ENCODE results near the gene ARHGEF2. TPM values are rescaled to one million over a fixed set of nuclear protein-coding genes. Genes with fewer than 3 reads are reported as not detected.

ARHGEF2 gene
- total and polyA plus RNA-seq, 4 donors: 58.3 to 217 (median 117) TPM

- Histone ChIP-seq H3K4me1 (ENCODE audit: control insufficient read depth in 1 of 2, insufficient read depth in 2 of 2, low read length in 2 of 2) (peaks cover 0 to 16% of the 10 kb centered on the region in 2 donors), H3K27me3 (ENCODE audit: control insufficient read depth in 1 of 2, insufficient read depth in 2 of 2, low read length in 1 of 2) (no peaks in the 10 kb centered on the region), H3K36me3 (ENCODE audit: control insufficient read depth in 1 of 2, insufficient read depth in 2 of 2, low read length in 1 of 2) (no peaks in the 10 kb centered on the region), H3K27ac (ENCODE audit: low read depth in 1 of 2, low read length in 2 of 2) (peak overlapping the region; percentile 73 to 83), H3K9me3 (ENCODE audit: control insufficient read depth, low read length) (no peaks in the 10 kb centered on the region), H3K4me3 (ENCODE audit: low read length in 2 of 2) (no peak overlapping the region)
- ATAC-seq (ENCODE audit: low FRiP score) (peak; percentile 67), DNase-seq (peak; percentile 82 to 86)
- intact Hi-C loops (cut with DNase I): no loop called here
- WGBS, 2 donors: 12% methylated on average over 4 of the region's 4 CpGs
Observed at GRCh38 chr1:155983191-155984024, 5.1 kb upstream of the ARHGEF2 start.

- H3K27me3 ChIP-seq (ENCODE audit: control insufficient read depth in 1 of 2, insufficient read depth in 2 of 2, low read length in 1 of 2): no peaks in the 10 kb centered on the region
- peaks cover 0 to 16% of the 10 kb centered on the region in 2 donors for H3K4me1 ChIP-seq (ENCODE audit: control insufficient read depth in 1 of 2, insufficient read depth in 2 of 2, low read length in 2 of 2)
- intact Hi-C loops (cut with DNase I): no loop called here
- peak overlapping the region; percentile 38 to 73 for H3K27ac ChIP-seq (ENCODE audit: low read depth in 1 of 2, low read length in 2 of 2)
- WGBS, 2 donors: 68 to 70% methylated on average over 7 of the region's 7 CpGs
- no peaks in the 10 kb centered on the region for H3K36me3 ChIP-seq (ENCODE audit: control insufficient read depth in 1 of 2, insufficient read depth in 2 of 2, low read length in 1 of 2)
- no peak for DNase-seq
- no peak for ATAC-seq (ENCODE audit: low FRiP score)
- H3K4me3 ChIP-seq (ENCODE audit: low read length in 2 of 2): no peak overlapping the region
- H3K9me3 ChIP-seq (ENCODE audit: control insufficient read depth, low read length): no peaks in the 10 kb centered on the region
Observed at GRCh38 chr1:155982106-155982505, 3.8 kb upstream of the ARHGEF2 start.

- DNase-seq: no peak
- H3K36me3 ChIP-seq (ENCODE audit: control insufficient read depth in 1 of 2, insufficient read depth in 2 of 2, low read length in 1 of 2): no peaks in the 10 kb centered on the region
- no peaks in the 10 kb centered on the region for H3K9me3 ChIP-seq (ENCODE audit: control insufficient read depth, low read length)
- no peaks in the 10 kb centered on the region for H3K27me3 ChIP-seq (ENCODE audit: control insufficient read depth in 1 of 2, insufficient read depth in 2 of 2, low read length in 1 of 2)
- H3K4me1 ChIP-seq (ENCODE audit: control insufficient read depth in 1 of 2, insufficient read depth in 2 of 2, low read length in 2 of 2): peaks cover 0 to 16% of the 10 kb centered on the region in 2 donors
- no peak for ATAC-seq (ENCODE audit: low FRiP score)
- peak overlapping the region; percentile 38 to 73 for H3K27ac ChIP-seq (ENCODE audit: low read depth in 1 of 2, low read length in 2 of 2)
- WGBS, 2 donors: 61% methylated on average over 6 of the region's 6 CpGs
- intact Hi-C loops (cut with DNase I): no loop called here
- H3K4me3 ChIP-seq (ENCODE audit: low read length in 2 of 2): no peak overlapping the region
Observed at GRCh38 chr1:155981266-155982088, 3.1 kb upstream of the ARHGEF2 start.

- intact Hi-C loops (cut with DNase I): loop anchor here in 1 of 2 donors (5.0 to 10.0 kb wide), 2 partner anchors 37 to 145 kb away; partner anchors contain the start of gene RXFP4
- peak overlapping the region; percentile 78 to 97 for H3K27ac ChIP-seq (ENCODE audit: low read depth in 1 of 2, low read length in 2 of 2)
- no peaks in the 10 kb centered on the region for H3K9me3 ChIP-seq (ENCODE audit: control insufficient read depth, low read length)
- ATAC-seq (ENCODE audit: low FRiP score) (peak; percentile 54), DNase-seq (peak in 1 of 2 donors; percentile 76)
- WGBS, 2 donors: 0 to 2% methylated on average over 4 of the region's 4 CpGs
- no peaks in the 10 kb centered on the region for H3K36me3 ChIP-seq (ENCODE audit: control insufficient read depth in 1 of 2, insufficient read depth in 2 of 2, low read length in 1 of 2)
- H3K27me3 ChIP-seq (ENCODE audit: control insufficient read depth in 1 of 2, insufficient read depth in 2 of 2, low read length in 1 of 2): no peaks in the 10 kb centered on the region
- H3K4me1 ChIP-seq (ENCODE audit: control insufficient read depth in 1 of 2, insufficient read depth in 2 of 2, low read length in 2 of 2): peaks cover 0 to 16% of the 10 kb centered on the region in 2 donors
- peak overlapping the region; percentile 95 to 96 for H3K4me3 ChIP-seq (ENCODE audit: low read length in 2 of 2)
Observed at GRCh38 chr1:155979597-155980343, 1.4 kb upstream of the ARHGEF2 start.

- Histone ChIP-seq H3K36me3 (ENCODE audit: control insufficient read depth in 1 of 2, insufficient read depth in 2 of 2, low read length in 1 of 2) (no peaks in the 10 kb centered on the region), H3K4me1 (ENCODE audit: control insufficient read depth in 1 of 2, insufficient read depth in 2 of 2, low read length in 2 of 2) (peaks cover 0 to 16% of the 10 kb centered on the region in 2 donors), H3K9me3 (ENCODE audit: control insufficient read depth, low read length) (no peaks in the 10 kb centered on the region), H3K4me3 (ENCODE audit: low read length in 2 of 2) (peak overlapping the region; percentile 95 to 96), H3K27me3 (ENCODE audit: control insufficient read depth in 1 of 2, insufficient read depth in 2 of 2, low read length in 1 of 2) (no peaks in the 10 kb centered on the region), H3K27ac (ENCODE audit: low read depth in 1 of 2, low read length in 2 of 2) (peak overlapping the region; percentile 68 to 93)
- DNase-seq (no peak), ATAC-seq (ENCODE audit: low FRiP score) (no peak)
- intact Hi-C loops (cut with DNase I): loop anchor here in 1 of 2 donors (5.0 to 10.0 kb wide), 2 partner anchors 37 to 146 kb away; partner anchors contain the start of gene RXFP4
- WGBS, 2 donors: 1% methylated on average over 8 of the region's 8 CpGs
Observed at GRCh38 chr1:155978973-155979429, 654 bp upstream of the ARHGEF2 start.

GRCh38 chr1:155977690-155978324, 540 bp downstream of the ARHGEF2 start:
- peak; percentile 60 for ATAC-seq (ENCODE audit: low FRiP score)
- H3K27ac ChIP-seq (ENCODE audit: low read depth in 1 of 2, low read length in 2 of 2): peak overlapping the region; percentile 68 to 93
- DNase-seq: peak in 1 of 2 donors; percentile 88
- H3K4me3 ChIP-seq (ENCODE audit: low read length in 2 of 2): peak overlapping the region; percentile 95 to 96
- no peaks in the 10 kb centered on the region for H3K9me3 ChIP-seq (ENCODE audit: control insufficient read depth, low read length)
- H3K27me3 ChIP-seq (ENCODE audit: control insufficient read depth in 1 of 2, insufficient read depth in 2 of 2, low read length in 1 of 2): no peaks in the 10 kb centered on the region
- 0 to 2% methylated on average over 43 to 52 of the region's 52 CpGs for WGBS, 2 donors
- H3K36me3 ChIP-seq (ENCODE audit: control insufficient read depth in 1 of 2, insufficient read depth in 2 of 2, low read length in 1 of 2): no peaks in the 10 kb centered on the region
- H3K4me1 ChIP-seq (ENCODE audit: control insufficient read depth in 1 of 2, insufficient read depth in 2 of 2, low read length in 2 of 2): peaks cover 0 to 5% of the 10 kb centered on the region in 2 donors
- intact Hi-C loops (cut with DNase I): loop anchor here in 1 of 2 donors (5.0 to 10.0 kb wide), 2 partner anchors 36 to 147 kb away; partner anchors contain the start of gene RXFP4

GRCh38 chr1:155976913-155977689, 1.2 kb downstream of the ARHGEF2 start:
- peak overlapping the region; percentile 68 to 93 for H3K27ac ChIP-seq (ENCODE audit: low read depth in 1 of 2, low read length in 2 of 2)
- 0% methylated on average over 5 of the region's 5 CpGs for WGBS, 2 donors
- H3K36me3 ChIP-seq (ENCODE audit: control insufficient read depth in 1 of 2, insufficient read depth in 2 of 2, low read length in 1 of 2): no peaks in the 10 kb centered on the region
- H3K27me3 ChIP-seq (ENCODE audit: control insufficient read depth in 1 of 2, insufficient read depth in 2 of 2, low read length in 1 of 2): no peaks in the 10 kb centered on the region
- no peak for ATAC-seq (ENCODE audit: low FRiP score)
- peak overlapping the region; percentile 95 to 96 for H3K4me3 ChIP-seq (ENCODE audit: low read length in 2 of 2)
- intact Hi-C loops (cut with DNase I): loop anchor here in 1 of 2 donors (5.0 to 10.0 kb wide), 2 partner anchors 35 to 148 kb away; partner anchors contain the start of gene RXFP4
- H3K9me3 ChIP-seq (ENCODE audit: control insufficient read depth, low read length): no peaks in the 10 kb centered on the region
- DNase-seq: no peak
- peaks cover 0 to 5% of the 10 kb centered on the region in 2 donors for H3K4me1 ChIP-seq (ENCODE audit: control insufficient read depth in 1 of 2, insufficient read depth in 2 of 2, low read length in 2 of 2)
